Measurements from ENCODE around the gene GPC6.

Gene GPC6

GRCh38 chr13:94329277-94329676 is 1102.7 kb downstream of the GPC6 start:
- peak overlapping the region; percentile 73 for H3K18ac ChIP-seq (ENCODE audit: low read length)
- no peaks in the 10 kb centered on the region for H3K9me3 ChIP-seq (ENCODE audit: insufficient read depth, low read depth, low read length)
- H3K4me1 ChIP-seq (ENCODE audit: control insufficient read depth in 1 of 2, insufficient read depth in 2 of 2, low read length in 2 of 2): peaks cover 16 to 23% of the 10 kb centered on the region in 2 experiments
- peak overlapping the region; percentile 48 for H3K14ac ChIP-seq (ENCODE audit: low read length)
- no peak overlapping the region for H3K27ac ChIP-seq (ENCODE audit: low read depth, low read length)
- H3K23ac ChIP-seq (ENCODE audit: low read length): no peak overlapping the region
- no peak overlapping the region for H4K12ac ChIP-seq (ENCODE audit: low read depth, low read length)
- no peak overlapping the region for H3K9ac ChIP-seq (ENCODE audit: low read length)
- H2BK120ac ChIP-seq (ENCODE audit: insufficient read depth, low read length, poor library complexity): peak overlapping the region; percentile 2
- H3K79me1 ChIP-seq (ENCODE audit: low read length): peaks cover 25% of the 10 kb centered on the region
- peak overlapping the region; percentile 35 for H4K8ac ChIP-seq (ENCODE audit: low read depth, low read length)
- DNase-seq: no peak
- no peaks in the 10 kb centered on the region for H3K27me3 ChIP-seq (ENCODE audit: insufficient read depth, low read length)
- peaks cover 3% of the 10 kb centered on the region for H3K79me2 ChIP-seq (ENCODE audit: control insufficient read depth, insufficient read depth, low read length, poor library complexity)
- H3K4me3 ChIP-seq (ENCODE audit: low read depth, low read length): no peak overlapping the region
- H3K4ac ChIP-seq (ENCODE audit: low read depth, low read length): no peak overlapping the region
- H3K4me2 ChIP-seq (ENCODE audit: low read length): no peak overlapping the region
- H2BK12ac ChIP-seq (ENCODE audit: low read length): peak overlapping the region; percentile 50
- H3K36me3 ChIP-seq (ENCODE audit: control insufficient read depth in 1 of 2, insufficient read depth in 2 of 2, low read length in 2 of 2): no peaks in the 10 kb centered on the region
- WGBS (ENCODE audit: extremely low coverage, insufficient coverage, insufficient read length): no CpG with 5 or more reads among the region's 7 CpGs
- H2BK5ac ChIP-seq (ENCODE audit: low read depth, low read length, poor library complexity): no peak overlapping the region
- H4K91ac ChIP-seq (ENCODE audit: low read depth, low read length): peak overlapping the region; percentile 43
- peak overlapping the region; percentile 68 for H2AK5ac ChIP-seq (ENCODE audit: low read length)
- no peak overlapping the region for H2AFZ ChIP-seq (ENCODE audit: insufficient read depth, low read length, poor library complexity)

- Histone ChIP-seq H3K4me2 (ENCODE audit: low read length) (no peak overlapping the region), H3K4me1 (ENCODE audit: control insufficient read depth in 1 of 2, insufficient read depth in 2 of 2, low read length in 2 of 2) (peaks cover 16 to 23% of the 10 kb centered on the region in 2 experiments), H4K91ac (ENCODE audit: low read depth, low read length) (no peak overlapping the region), H3K14ac (ENCODE audit: low read length) (no peak overlapping the region), H3K9ac (ENCODE audit: low read length) (no peak overlapping the region), H3K4ac (ENCODE audit: low read depth, low read length) (no peak overlapping the region), H4K8ac (ENCODE audit: low read depth, low read length) (no peak overlapping the region), H3K79me2 (ENCODE audit: control insufficient read depth, insufficient read depth, low read length, poor library complexity) (peaks cover 3% of the 10 kb centered on the region), H2AK5ac (ENCODE audit: low read length) (no peak overlapping the region), H3K36me3 (ENCODE audit: control insufficient read depth in 1 of 2, insufficient read depth in 2 of 2, low read length in 2 of 2) (no peaks in the 10 kb centered on the region), H3K9me3 (ENCODE audit: insufficient read depth, low read depth, low read length) (no peaks in the 10 kb centered on the region), H2BK120ac (ENCODE audit: insufficient read depth, low read length, poor library complexity) (no peak overlapping the region), H4K12ac (ENCODE audit: low read depth, low read length) (no peak overlapping the region), H3K79me1 (ENCODE audit: low read length) (peaks cover 21% of the 10 kb centered on the region), H2BK12ac (ENCODE audit: low read length) (no peak overlapping the region), H2AFZ (ENCODE audit: insufficient read depth, low read length, poor library complexity) (no peak overlapping the region), H3K23ac (ENCODE audit: low read length) (no peak overlapping the region), H3K4me3 (ENCODE audit: low read depth, low read length) (no peak overlapping the region), H3K27me3 (ENCODE audit: insufficient read depth, low read length) (no peaks in the 10 kb centered on the region), H3K18ac (ENCODE audit: low read length) (no peak overlapping the region), H2BK5ac (ENCODE audit: low read depth, low read length, poor library complexity) (no peak overlapping the region), H3K27ac (ENCODE audit: low read depth, low read length) (no peak overlapping the region)
- peak in 1 of 2 donors; percentile 15 for DNase-seq
- WGBS (ENCODE audit: extremely low coverage, insufficient coverage, insufficient read length): no CpG with 5 or more reads among the region's 7 CpGs
Measured at GRCh38 chr13:94329754-94330551, 1103.3 kb downstream of the GPC6 start.

GRCh38 chr13:94330552-94331071 is 1104.0 kb downstream of the GPC6 start:
- Histone ChIP-seq H3K18ac (ENCODE audit: low read length) (no peak overlapping the region), H3K4ac (ENCODE audit: low read depth, low read length) (no peak overlapping the region)

GRCh38 chr13:94331281-94331680 is 1104.7 kb downstream of the GPC6 start:
- Histone ChIP-seq H2BK120ac (ENCODE audit: insufficient read depth, low read length, poor library complexity) (no peak overlapping the region), H3K36me3 (ENCODE audit: control insufficient read depth in 1 of 2, insufficient read depth in 2 of 2, low read length in 2 of 2) (no peaks in the 10 kb centered on the region), H3K4me2 (ENCODE audit: low read length) (no peak overlapping the region), H3K14ac (ENCODE audit: low read length) (no peak overlapping the region), H4K12ac (ENCODE audit: low read depth, low read length) (no peak overlapping the region), H4K8ac (ENCODE audit: low read depth, low read length) (no peak overlapping the region), H3K23ac (ENCODE audit: low read length) (no peak overlapping the region), H3K18ac (ENCODE audit: low read length) (no peak overlapping the region), H2AK5ac (ENCODE audit: low read length) (no peak overlapping the region), H3K79me2 (ENCODE audit: control insufficient read depth, insufficient read depth, low read length, poor library complexity) (peaks cover 3% of the 10 kb centered on the region), H3K4me1 (ENCODE audit: control insufficient read depth in 1 of 2, insufficient read depth in 2 of 2, low read length in 2 of 2) (peaks cover 13 to 17% of the 10 kb centered on the region in 2 experiments), H3K27ac (ENCODE audit: low read depth, low read length) (no peak overlapping the region), H3K27me3 (ENCODE audit: insufficient read depth, low read length) (no peaks in the 10 kb centered on the region), H3K4ac (ENCODE audit: low read depth, low read length) (no peak overlapping the region), H3K9me3 (ENCODE audit: insufficient read depth, low read depth, low read length) (no peaks in the 10 kb centered on the region), H2AFZ (ENCODE audit: insufficient read depth, low read length, poor library complexity) (no peak overlapping the region), H3K79me1 (ENCODE audit: low read length) (peaks cover 18% of the 10 kb centered on the region), H2BK12ac (ENCODE audit: low read length) (no peak overlapping the region), H3K4me3 (ENCODE audit: low read depth, low read length) (no peak overlapping the region), H2BK5ac (ENCODE audit: low read depth, low read length, poor library complexity) (no peak overlapping the region), H3K9ac (ENCODE audit: low read length) (no peak overlapping the region), H4K91ac (ENCODE audit: low read depth, low read length) (no peak overlapping the region)
- no CpG with 5 or more reads among the region's 3 CpGs for WGBS (ENCODE audit: extremely low coverage, insufficient coverage, insufficient read length)
- no peak for DNase-seq

More at GRCh38 chr13:94330552-94331071, 1104.0 kb downstream of the GPC6 start:
- Histone ChIP-seq H3K14ac (ENCODE audit: low read length) (no peak overlapping the region), H3K4me3 (ENCODE audit: low read depth, low read length) (no peak overlapping the region), H3K9ac (ENCODE audit: low read length) (no peak overlapping the region), H4K8ac (ENCODE audit: low read depth, low read length) (no peak overlapping the region), H3K27ac (ENCODE audit: low read depth, low read length) (no peak overlapping the region), H2BK12ac (ENCODE audit: low read length) (no peak overlapping the region), H3K4me2 (ENCODE audit: low read length) (no peak overlapping the region), H3K23ac (ENCODE audit: low read length) (no peak overlapping the region), H3K79me1 (ENCODE audit: low read length) (peaks cover 18% of the 10 kb centered on the region), H3K36me3 (ENCODE audit: control insufficient read depth in 1 of 2, insufficient read depth in 2 of 2, low read length in 2 of 2) (no peaks in the 10 kb centered on the region), H3K9me3 (ENCODE audit: insufficient read depth, low read depth, low read length) (no peaks in the 10 kb centered on the region), H3K4me1 (ENCODE audit: control insufficient read depth in 1 of 2, insufficient read depth in 2 of 2, low read length in 2 of 2) (peaks cover 15 to 20% of the 10 kb centered on the region in 2 experiments), H3K79me2 (ENCODE audit: control insufficient read depth, insufficient read depth, low read length, poor library complexity) (peaks cover 3% of the 10 kb centered on the region), H2BK120ac (ENCODE audit: insufficient read depth, low read length, poor library complexity) (no peak overlapping the region), H2AK5ac (ENCODE audit: low read length) (no peak overlapping the region), H2AFZ (ENCODE audit: insufficient read depth, low read length, poor library complexity) (no peak overlapping the region), H3K27me3 (ENCODE audit: insufficient read depth, low read length) (no peaks in the 10 kb centered on the region), H4K12ac (ENCODE audit: low read depth, low read length) (no peak overlapping the region), H4K91ac (ENCODE audit: low read depth, low read length) (no peak overlapping the region), H2BK5ac (ENCODE audit: low read depth, low read length, poor library complexity) (no peak overlapping the region)
- DNase-seq: no peak
- WGBS (ENCODE audit: extremely low coverage, insufficient coverage, insufficient read length): no CpG with 5 or more reads among the region's 3 CpGs
